Esophagus muscularis mucosa (tissue), 4 donors: ENCODE results near the gene DYNLT4. TPM values are rescaled to one million over a fixed set of nuclear protein-coding genes. Genes with fewer than 3 reads are reported as not detected.
A peak's percentile ranks its signal among the peaks of the same experiment; 100 is the strongest.
"Not testable (repeated sequence)": the region's sequence is repeated elsewhere in the genome, so short reads cannot be mapped to it uniquely, and the experiment has no call there.

Experiments
- DNase-seq: peaks from one replicate; pipeline ENCODE4 v3.0.0-alpha.2; 2017; ENCODE audit errors: extremely low spot score
- H3K27ac ChIP-seq, 4 donors: fragments of 200-600 bp; sonication (generic); replicated peaks in 1 of 4; 1 replicate in 3 of 4; 2 replicates in 1 of 4; pipeline ENCODE4 v1.5.1; 2016 to 2019; ENCODE audit warnings: mild to moderate bottlenecking in 1 of 4
- H3K27me3 ChIP-seq, 4 donors: fragments of 200-600 bp; sonication (generic); one replicate each; pipeline versions ENCODE4 v1.5.1 to v1.6.0; 2016 to 2019
- H3K36me3 ChIP-seq, 4 donors: fragments of 200-600 bp; sonication (generic); one replicate each; pipeline ENCODE4 v1.5.1; 2016 to 2019
- H3K4me1 ChIP-seq, 4 donors: fragments of 200-600 bp; sonication (generic); one replicate each; pipeline ENCODE4 v1.5.1; 2016 to 2019
- H3K4me3 ChIP-seq, 4 donors: fragments of 200-600 bp; sonication (generic); 1 replicate in 2 of 4; 2 replicates in 2 of 4; pipeline ENCODE4 v1.5.1; 2016 to 2019; ENCODE audit warnings: mild to moderate bottlenecking in 4 of 4, moderate library complexity in 1 of 4
- H3K9me3 ChIP-seq, 4 donors: fragments of 200-600 bp; sonication (generic); 1 replicate in 3 of 4; 2 replicates in 1 of 4; pipeline ENCODE4 v1.5.1; 2016 to 2019
- CTCF ChIP-seq, 3 experiments: fragments of 200-600 bp in 2 of 3; fragments of 450-650 bp in 1 of 3; sonication (generic) in 2 of 3; IDR thresholded peaks; one replicate each; pipeline ENCODE4 v1.5.1; 2017 to 2019; ENCODE audit warnings: antibody characterized with exemption in 3 of 3, mild to moderate bottlenecking in 2 of 3, moderate library complexity in 1 of 3
- EP300 ChIP-seq: sonication (generic); formaldehyde crosslinking; IDR thresholded peaks from one replicate; pipeline ENCODE4 v1.6.1; 2017; ENCODE audit warnings: antibody characterized with exemption
- POLR2A ChIP-seq: fragments of 450-650 bp; IDR thresholded peaks from one replicate; pipeline ENCODE4 v1.6.1; 2017; ENCODE audit warnings: antibody characterized with exemption, moderate library complexity, mild to moderate bottlenecking, low read depth
- POLR2AphosphoS5 ChIP-seq, 2 donors: sonication (generic); formaldehyde crosslinking; IDR thresholded peaks; one replicate each; pipeline ENCODE4 v1.6.1; 2017; ENCODE audit warnings: antibody characterized with exemption in 2 of 2
- WGBS: methylation state at CpG from one replicate; pipeline ENCODE4 v1.1.5; 2018; 5-methylcytosine and 5-hydroxymethylcytosine counted together
- intact Hi-C: fragments of 100-400 bp; cut with DNase I; formaldehyde crosslinking; loops from one replicate; pipeline ENCODE4 v1.15.1; 2023
- total RNA-seq, 4 donors: library from RNA; depleted of rRNA; stranded (reverse); fragments of >200 nt; gene quantifications; one replicate each; pipeline versions ENCODE4 v1.1.0 to v1.2.1, GENCODE V29; 2016

DYNLT4 gene
- total RNA-seq, 4 donors from 2014 or later: 0.83 TPM; not detected in 3

- no peak overlapping the region for H3K27ac ChIP-seq
Measured at GRCh38 chr1:44817307-44817706, 10.2 kb upstream of the DYNLT4 start.

DNA sequence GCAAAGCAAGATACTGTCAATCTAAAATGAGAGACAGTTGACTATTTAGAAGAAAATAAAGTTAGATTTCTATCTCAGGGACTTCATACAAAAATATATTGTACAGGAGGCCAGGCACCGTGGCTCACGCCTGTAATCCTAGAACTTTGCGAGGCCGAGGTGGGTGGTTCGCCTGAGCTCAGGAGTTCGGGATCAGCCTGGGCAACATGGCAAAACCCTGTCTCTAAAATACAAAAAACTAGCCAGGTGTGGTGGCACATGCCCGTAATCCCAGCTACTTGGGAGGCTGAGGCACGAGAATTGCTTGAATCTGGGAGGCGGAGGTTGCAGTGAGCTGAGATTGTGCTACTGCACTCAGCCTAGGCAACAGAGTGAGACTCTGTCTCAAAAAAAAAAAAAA, 8.8 kb upstream of the DYNLT4 start:
- intact Hi-C loops, H3K9me3 ChIP-seq, H3K27ac ChIP-seq, H3K27me3 ChIP-seq, H3K4me3 ChIP-seq, DNase-seq: not testable (repeated sequence)
- WGBS: 84% methylated on average over 9 of the region's 9 CpGs
- Histone ChIP-seq H3K4me1 (peaks cover 35 to 60% (median 58%) of the 10 kb centered on the region in 4 donors), H3K36me3 (peaks cover 0 to 15% (median 0%) of the 10 kb centered on the region in 4 donors)

More at GRCh38 chr1:44817307-44817706, 10.2 kb upstream of the DYNLT4 start:
- no peaks in the 10 kb centered on the region for H3K9me3 ChIP-seq
- peaks cover 27 to 52% (median 48%) of the 10 kb centered on the region in 4 donors for H3K4me1 ChIP-seq
- TF ChIP-seq POLR2A (no peak), CTCF (IDR thresholded peaks at IDR 0.05) (no peak), EP300 (no peak), POLR2AphosphoS5 (IDR thresholded peaks at IDR 0.05) (no peak)
- WGBS: 90% methylated on average over 2 of the region's 2 CpGs
- DNase-seq: no peak
- peaks cover 0 to 15% (median 0%) of the 10 kb centered on the region in 4 donors for H3K36me3 ChIP-seq
- H3K27me3 ChIP-seq: no peaks in the 10 kb centered on the region
- H3K4me3 ChIP-seq: no peak overlapping the region
- intact Hi-C loops: no loop called here

DNA sequence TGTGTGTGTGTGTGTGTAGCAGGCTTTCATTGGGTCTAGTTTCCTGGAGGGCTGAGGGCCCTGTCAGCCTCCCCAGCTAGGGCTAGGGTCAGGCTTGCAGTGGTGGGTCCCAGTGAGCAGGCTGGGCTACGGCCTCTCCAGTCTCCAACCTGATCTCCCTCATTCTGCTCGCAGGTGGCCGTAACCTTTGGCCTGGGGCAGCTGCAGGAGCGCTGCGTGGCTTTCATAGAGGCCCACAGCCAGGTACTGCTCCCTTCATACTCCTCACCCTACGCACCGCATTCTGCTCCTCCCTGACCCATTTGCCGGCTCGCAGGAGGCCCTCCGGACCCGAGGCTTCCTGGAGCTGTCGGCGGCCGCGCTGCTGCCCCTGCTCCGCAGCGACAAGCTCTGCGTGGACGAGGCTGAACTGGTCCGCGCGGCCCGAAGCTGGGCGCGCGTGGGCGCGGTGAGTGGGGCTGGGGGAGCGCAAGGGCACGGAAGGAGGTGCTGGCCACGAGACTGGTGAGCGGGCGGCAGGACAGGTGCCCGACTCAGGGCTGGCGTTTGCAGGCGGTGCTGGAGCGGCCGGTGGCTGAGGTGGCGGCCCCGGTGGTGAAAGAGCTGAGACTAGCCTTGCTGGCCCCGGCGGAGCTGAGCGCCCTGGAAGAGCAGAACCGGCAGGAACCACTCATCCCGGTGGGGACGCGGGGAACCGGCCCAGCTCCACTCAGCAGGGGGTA, 5.8 kb upstream of the DYNLT4 start:
- Histone ChIP-seq H3K27ac (peak overlapping the region; percentile 93 to 97 (median 96)), H3K9me3 (no peaks in the 10 kb centered on the region), H3K4me1 (peaks cover 49 to 68% (median 64%) of the 10 kb centered on the region in 4 donors), H3K36me3 (peaks cover 0 to 15% (median 0%) of the 10 kb centered on the region in 4 donors), H3K27me3 (no peaks in the 10 kb centered on the region), H3K4me3 (peak overlapping the region; percentile 60 to 70 (median 63))
- 56% methylated on average over 45 of the region's 48 CpGs for WGBS
- DNase-seq: no peak
- TF ChIP-seq POLR2AphosphoS5 (IDR thresholded peaks at IDR 0.05): no peak
- intact Hi-C loops: no loop called here

DNA sequence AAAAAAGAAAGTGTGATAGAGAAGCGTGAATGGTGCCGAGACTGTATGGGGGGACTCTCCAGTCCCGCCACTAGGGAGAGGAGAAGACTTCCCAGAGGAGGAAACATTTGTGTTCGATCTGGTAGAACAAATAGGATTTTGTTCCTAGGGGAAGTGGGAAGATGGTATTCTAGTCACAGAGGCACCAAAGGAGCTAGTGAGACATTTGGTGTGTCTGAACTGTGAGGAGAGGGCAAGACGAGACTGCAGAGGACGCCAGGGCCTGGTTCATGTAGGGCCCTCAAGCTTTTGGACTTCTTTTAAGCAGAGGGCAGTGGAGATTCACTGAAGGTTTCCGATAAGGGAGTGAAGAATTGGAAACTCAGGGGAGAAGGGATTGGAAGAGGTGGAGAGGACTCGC, 4.1 kb upstream of the DYNLT4 start:
- intact Hi-C loops: no loop called here
- DNase-seq: no peak
- peak overlapping the region; percentile 55 to 97 (median 96) for H3K27ac ChIP-seq
- no peaks in the 10 kb centered on the region for H3K27me3 ChIP-seq
- H3K4me1 ChIP-seq: peaks cover 66 to 85% (median 81%) of the 10 kb centered on the region in 4 donors
- 73% methylated on average over 8 of the region's 8 CpGs for WGBS
- peaks cover under 1 to 20% (median 2%) of the 10 kb centered on the region in 4 donors for H3K36me3 ChIP-seq
- no peak overlapping the region for H3K4me3 ChIP-seq
- TF ChIP-seq CTCF (IDR thresholded peaks at IDR 0.05) (no peak), POLR2AphosphoS5 (IDR thresholded peaks at IDR 0.05) (no peak), EP300 (no peak), POLR2A (no peak)
- H3K9me3 ChIP-seq: no peaks in the 10 kb centered on the region

GRCh38 chr1:44810762-44811105, 3.6 kb upstream of the DYNLT4 start:
- 90% methylated on average over 4 of the region's 4 CpGs for WGBS
- intact Hi-C loops, DNase-seq, H3K9me3 ChIP-seq, H3K4me3 ChIP-seq, H3K27me3 ChIP-seq: not testable (repeated sequence)
- Histone ChIP-seq H3K4me1 (peaks cover 71 to 90% (median 86%) of the 10 kb centered on the region in 4 donors), H3K27ac (peak overlapping the region; percentile 96 to 97 (median 96)), H3K36me3 (peaks cover 5 to 25% (median 7%) of the 10 kb centered on the region in 4 donors)

DNA sequence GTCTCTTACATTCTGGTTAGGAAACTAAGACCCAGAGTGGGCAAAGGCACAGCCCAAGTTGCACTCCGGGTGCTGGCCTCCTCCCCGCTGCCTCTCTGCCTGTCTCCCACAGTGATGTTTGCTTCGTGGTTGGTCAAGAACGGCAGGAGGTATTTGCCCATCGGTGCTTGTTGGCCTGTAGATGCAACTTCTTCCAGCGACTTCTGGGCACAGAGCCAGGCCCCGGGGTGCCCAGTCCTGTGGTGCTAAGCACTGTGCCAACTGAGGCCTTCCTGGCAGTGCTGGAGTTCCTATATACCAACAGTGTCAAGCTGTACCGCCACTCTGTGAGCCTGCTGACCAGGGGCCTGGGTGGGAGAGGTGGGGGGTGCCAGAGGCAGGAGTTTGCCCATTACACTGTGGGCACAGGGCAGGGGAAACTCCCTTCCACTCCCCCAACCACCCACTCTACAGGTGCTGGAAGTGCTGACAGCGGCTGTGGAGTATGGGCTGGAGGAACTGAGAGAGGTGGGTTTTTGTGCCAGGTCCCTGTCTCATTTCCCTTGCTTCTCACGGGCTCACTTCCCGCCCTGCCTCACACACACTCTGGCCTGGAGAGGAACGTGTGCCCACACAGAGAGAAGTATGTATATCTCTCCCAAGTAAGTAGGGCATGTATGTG, 3.1 kb upstream of the DYNLT4 start:
- H3K27me3 ChIP-seq: no peaks in the 10 kb centered on the region
- 31% methylated on average over 11 of the region's 12 CpGs for WGBS
- peak overlapping the region; percentile 96 to 97 (median 96) for H3K27ac ChIP-seq
- TF ChIP-seq CTCF (IDR thresholded peaks at IDR 0.05) (no peak), POLR2AphosphoS5 (IDR thresholded peaks at IDR 0.05) (no peak), EP300 (no peak), POLR2A (no peak)
- no peak for DNase-seq
- intact Hi-C loops: no loop called here
- H3K4me3 ChIP-seq: peak overlapping the region in 2 of 4 donors; percentile 30 to 49
- peaks cover 9 to 29% (median 12%) of the 10 kb centered on the region in 4 donors for H3K36me3 ChIP-seq
- peaks cover 76 to 95% (median 91%) of the 10 kb centered on the region in 4 donors for H3K4me1 ChIP-seq
- no peaks in the 10 kb centered on the region for H3K9me3 ChIP-seq
